Trophoblast cell (in vitro differentiated cells and primary cell): ENCODE measurements around the gene TTC24.
A peak's percentile ranks its signal among the peaks of the same experiment; 100 is the strongest.

Source experiments
- DNase-seq, 2 donors: peaks; one replicate each; pipeline ENCODE4 v3.0.0-alpha.2; 2016
- H2AFZ ChIP-seq: 2 replicates; pipeline ENCODE4 v1.6.1; 2013; ENCODE audit warnings: low read length, moderate library complexity, mild to moderate bottlenecking; ENCODE audit not compliant: insufficient read depth, poor library complexity
- H2AK5ac ChIP-seq: 2 replicates; pipeline ENCODE4 v1.6.1; 2013; ENCODE audit warnings: mild to moderate bottlenecking, low read length
- H2BK120ac ChIP-seq: 2 replicates; pipeline ENCODE4 v1.6.1; 2013; ENCODE audit warnings: low read length, mild to moderate bottlenecking, moderate library complexity; ENCODE audit not compliant: insufficient read depth, poor library complexity
- H2BK12ac ChIP-seq: 2 replicates; pipeline ENCODE4 v1.6.1; 2013; ENCODE audit warnings: mild to moderate bottlenecking, low read length, moderate library complexity
- H2BK5ac ChIP-seq: 2 replicates; pipeline ENCODE4 v1.6.1; 2013; ENCODE audit warnings: low read length, low read depth, moderate library complexity, mild to moderate bottlenecking; ENCODE audit not compliant: poor library complexity
- H3K14ac ChIP-seq: 2 replicates; pipeline ENCODE4 v1.6.1; 2013; ENCODE audit warnings: mild to moderate bottlenecking, low read length
- H3K18ac ChIP-seq: 2 replicates; pipeline ENCODE4 v1.6.1; 2013; ENCODE audit warnings: mild to moderate bottlenecking, low read length
- H3K23ac ChIP-seq: 2 replicates; pipeline ENCODE4 v1.6.1; 2013; ENCODE audit warnings: low read length
- H3K27ac ChIP-seq: 2 replicates; pipeline ENCODE4 v1.5.1; 2013; ENCODE audit warnings: low read depth, mild to moderate bottlenecking, inconsistent platforms, low read length, moderate library complexity
- H3K27me3 ChIP-seq: 2 replicates; pipeline ENCODE4 v1.6.1; 2013; ENCODE audit warnings: inconsistent platforms, mild to moderate bottlenecking, low read length, moderate library complexity; ENCODE audit not compliant: insufficient read depth
- H3K36me3 ChIP-seq, 2 experiments: 1 replicate in 1 of 2; 2 replicates in 1 of 2; pipeline ENCODE4 v1.6.1; 2013; ENCODE audit warnings: low read length in 2 of 2, mild to moderate bottlenecking in 2 of 2, moderate library complexity in 1 of 2; ENCODE audit not compliant: insufficient read depth in 2 of 2, control insufficient read depth in 1 of 2
- H3K4ac ChIP-seq: 2 replicates; pipeline ENCODE4 v1.6.1; 2013; ENCODE audit warnings: low read depth, mild to moderate bottlenecking, low read length, moderate library complexity
- H3K4me1 ChIP-seq, 2 experiments: 1 replicate in 1 of 2; 2 replicates in 1 of 2; pipeline ENCODE4 v1.6.1; 2013; ENCODE audit warnings: low read length in 2 of 2, mild to moderate bottlenecking in 2 of 2, moderate library complexity in 1 of 2; ENCODE audit not compliant: insufficient read depth in 2 of 2, control insufficient read depth in 1 of 2
- H3K4me2 ChIP-seq: 2 replicates; pipeline ENCODE4 v1.6.1; 2013; ENCODE audit warnings: inconsistent platforms, mild to moderate bottlenecking, low read length, moderate library complexity
- H3K4me3 ChIP-seq: 2 replicates; pipeline ENCODE4 v1.5.1; 2013; ENCODE audit warnings: mild to moderate bottlenecking, low read depth, low read length, inconsistent platforms
- H3K79me1 ChIP-seq: one replicate; pipeline ENCODE4 v1.6.1; 2013; ENCODE audit warnings: low read length
- H3K79me2 ChIP-seq: 2 replicates; pipeline ENCODE4 v1.6.1; 2013; ENCODE audit warnings: low read length, mild to moderate bottlenecking; ENCODE audit not compliant: control insufficient read depth, insufficient read depth, poor library complexity
- H3K9ac ChIP-seq: 2 replicates; pipeline ENCODE4 v1.6.1; 2013; ENCODE audit warnings: mild to moderate bottlenecking, low read length
- H3K9me3 ChIP-seq: 2 replicates; pipeline ENCODE4 v1.6.1; 2013; ENCODE audit warnings: low read depth, mild to moderate bottlenecking, control low read depth, inconsistent platforms, low read length; ENCODE audit not compliant: insufficient read depth
- H4K12ac ChIP-seq: 2 replicates; pipeline ENCODE4 v1.6.1; 2013; ENCODE audit warnings: low read depth, mild to moderate bottlenecking, low read length, moderate library complexity
- H4K8ac ChIP-seq: 2 replicates; pipeline ENCODE4 v1.6.1; 2013; ENCODE audit warnings: low read depth, mild to moderate bottlenecking, low read length, moderate library complexity
- H4K91ac ChIP-seq: one replicate; pipeline ENCODE4 v1.6.1; 2013; ENCODE audit warnings: low read depth, mild to moderate bottlenecking, low read length, moderate library complexity
- WGBS: extraction: QIAGEN DNeasy Blood & Tissue Kit; methylation state at CpG from one replicate; pipeline ENCODE4 v1.1.7; 2013; ENCODE audit warnings: missing lambda C conversion rate; ENCODE audit not compliant: insufficient read length, insufficient coverage; ENCODE audit errors: extremely low coverage; 5-methylcytosine and 5-hydroxymethylcytosine counted together

Gene TTC24

DNA sequence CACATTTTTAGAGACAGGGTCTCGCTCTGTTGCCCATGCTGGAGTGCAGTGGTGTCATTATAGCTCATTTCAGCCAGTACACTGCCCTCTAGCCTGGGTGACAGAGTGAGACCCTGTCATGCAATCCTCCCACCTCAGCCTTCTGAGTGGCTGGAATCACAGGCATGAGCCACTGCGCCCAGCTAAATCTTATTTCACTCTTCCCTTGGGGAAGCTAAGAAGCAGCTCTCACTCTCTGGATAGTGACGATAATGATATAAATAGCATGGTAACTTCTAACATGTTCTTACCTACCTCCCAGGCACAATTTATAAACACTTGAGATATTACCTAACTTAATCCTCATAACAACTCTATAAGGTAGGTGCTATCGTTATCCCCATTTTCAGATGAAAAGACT is 32.1 kb upstream of the TTC24 start:
- Histone ChIP-seq H3K27ac (no peak overlapping the region), H3K4me1 (peaks cover 23 to 28% of the 10 kb centered on the region in 2 experiments), H3K36me3 (peaks cover 28 to 48% of the 10 kb centered on the region in 2 experiments), H3K23ac (no peak overlapping the region), H2BK12ac (no peak overlapping the region), H2AK5ac (no peak overlapping the region), H4K8ac (no peak overlapping the region), H4K12ac (no peak overlapping the region), H3K9ac (no peak overlapping the region), H4K91ac (no peak overlapping the region), H2BK120ac (no peak overlapping the region), H3K4ac (no peak overlapping the region), H2AFZ (no peak overlapping the region), H3K79me2 (no peaks in the 10 kb centered on the region), H3K27me3 (no peaks in the 10 kb centered on the region), H3K18ac (no peak overlapping the region), H3K9me3 (no peaks in the 10 kb centered on the region), H3K14ac (no peak overlapping the region), H3K79me1 (peaks cover 6% of the 10 kb centered on the region), H3K4me2 (no peak overlapping the region), H2BK5ac (no peak overlapping the region), H3K4me3 (no peak overlapping the region)
- no CpG with 5 or more reads among the region's 4 CpGs for WGBS
- DNase-seq: no peak

DNA sequence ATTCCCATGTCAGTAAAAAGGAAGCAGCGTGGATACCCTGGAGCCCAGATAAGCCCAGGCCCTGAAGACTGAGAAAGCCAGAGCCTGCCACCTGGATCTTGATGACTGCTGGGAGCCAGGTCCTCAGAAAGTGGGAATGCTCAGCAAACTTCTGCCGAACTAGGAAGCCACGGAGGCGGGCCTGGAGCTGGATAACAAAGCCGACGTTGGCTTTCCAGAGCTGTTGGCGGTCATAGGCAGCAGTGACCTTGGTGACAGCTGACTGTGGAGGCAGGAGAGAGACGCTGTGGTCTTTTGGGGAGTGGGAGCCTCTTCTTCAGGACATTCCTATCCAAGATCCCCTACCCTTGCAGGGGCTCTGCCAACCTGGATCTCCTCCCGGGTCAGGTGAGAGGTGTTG is 31.5 kb upstream of the TTC24 start:
- Histone ChIP-seq H3K4me3 (no peak overlapping the region), H3K23ac (no peak overlapping the region), H3K79me2 (no peaks in the 10 kb centered on the region), H3K27me3 (no peaks in the 10 kb centered on the region), H3K4me2 (no peak overlapping the region), H3K4ac (no peak overlapping the region), H3K9ac (no peak overlapping the region), H3K18ac (no peak overlapping the region), H2AK5ac (no peak overlapping the region), H3K36me3 (peaks cover 28 to 48% of the 10 kb centered on the region in 2 experiments), H4K8ac (no peak overlapping the region), H4K12ac (no peak overlapping the region), H3K27ac (no peak overlapping the region), H3K14ac (no peak overlapping the region), H4K91ac (no peak overlapping the region), H2BK5ac (no peak overlapping the region), H2BK120ac (no peak overlapping the region), H2AFZ (no peak overlapping the region), H3K79me1 (peaks cover 3% of the 10 kb centered on the region), H3K4me1 (peaks cover 23 to 25% of the 10 kb centered on the region in 2 experiments), H3K9me3 (no peaks in the 10 kb centered on the region), H2BK12ac (no peak overlapping the region)
- no CpG with 5 or more reads among the region's 9 CpGs for WGBS
- no peak for DNase-seq

DNA sequence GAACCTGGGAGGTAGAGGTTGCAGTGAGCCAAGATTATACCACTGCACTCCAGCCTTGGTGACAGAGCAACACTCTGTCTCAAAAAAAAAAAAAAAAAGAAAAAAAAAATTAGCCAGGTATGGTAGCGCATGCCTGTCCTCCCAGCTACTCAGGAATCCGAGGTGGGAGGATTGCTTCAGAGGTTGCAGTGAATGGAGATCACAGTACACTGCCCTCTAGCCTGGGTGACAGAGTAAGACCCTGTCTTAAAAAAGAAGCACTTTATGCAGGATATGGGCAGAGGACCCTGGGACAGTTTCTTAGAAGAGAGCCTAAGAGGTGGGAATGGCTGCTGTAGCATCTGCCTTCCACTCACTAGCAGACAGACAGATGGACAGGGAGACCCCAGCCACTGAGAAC is 30.1 kb upstream of the TTC24 start:
- no peak overlapping the region for H3K18ac ChIP-seq
- H3K23ac ChIP-seq: no peak overlapping the region
- H2AFZ ChIP-seq: no peak overlapping the region
- no peak overlapping the region for H2AK5ac ChIP-seq
- H2BK120ac ChIP-seq: no peak overlapping the region
- peaks cover 28 to 50% of the 10 kb centered on the region in 2 experiments for H3K36me3 ChIP-seq
- H3K27ac ChIP-seq: no peak overlapping the region
- H3K4ac ChIP-seq: no peak overlapping the region
- no peak overlapping the region for H4K8ac ChIP-seq
- WGBS: no CpG with 5 or more reads among the region's 2 CpGs
- H3K79me2 ChIP-seq: no peaks in the 10 kb centered on the region
- H3K79me1 ChIP-seq: no peaks in the 10 kb centered on the region
- peaks cover 9 to 11% of the 10 kb centered on the region in 2 experiments for H3K4me1 ChIP-seq
- no peak overlapping the region for H3K4me2 ChIP-seq
- H3K27me3 ChIP-seq: no peaks in the 10 kb centered on the region
- DNase-seq: peak; percentile 70 to 83
- no peak overlapping the region for H3K4me3 ChIP-seq
- no peak overlapping the region for H4K12ac ChIP-seq
- H3K9ac ChIP-seq: no peak overlapping the region
- no peak overlapping the region for H2BK5ac ChIP-seq
- no peak overlapping the region for H4K91ac ChIP-seq
- H3K9me3 ChIP-seq: no peaks in the 10 kb centered on the region
- H2BK12ac ChIP-seq: no peak overlapping the region
- H3K14ac ChIP-seq: no peak overlapping the region

DNA sequence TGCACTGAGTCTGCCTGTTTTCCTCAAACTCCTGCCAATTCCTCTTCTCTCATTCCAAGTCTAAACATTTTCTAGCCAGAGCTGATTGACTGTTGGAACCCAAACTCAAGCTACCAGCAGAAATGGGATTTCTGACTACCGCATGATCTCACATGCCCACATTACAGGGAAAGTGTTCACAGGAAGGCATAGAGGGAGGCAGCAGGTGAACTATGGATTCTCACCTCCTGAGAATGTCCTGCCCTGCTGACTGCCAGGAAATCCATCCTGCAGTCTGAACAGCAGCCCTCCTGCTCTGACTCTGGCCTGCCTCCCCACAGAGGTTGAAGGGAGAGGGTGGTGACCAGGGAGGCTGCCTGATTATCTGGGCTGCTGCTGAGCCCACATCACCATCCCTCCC is 29.7 kb upstream of the TTC24 start:
- H2AFZ ChIP-seq: no peak overlapping the region
- no peak overlapping the region for H2BK12ac ChIP-seq
- no peak overlapping the region for H4K12ac ChIP-seq
- H3K27ac ChIP-seq: no peak overlapping the region
- no peak overlapping the region for H3K23ac ChIP-seq
- no CpG with 5 or more reads among the region's 1 CpG for WGBS
- H2BK120ac ChIP-seq: no peak overlapping the region
- no peak overlapping the region for H3K9ac ChIP-seq
- H3K4me3 ChIP-seq: no peak overlapping the region
- no peak overlapping the region for H3K4ac ChIP-seq
- H4K91ac ChIP-seq: no peak overlapping the region
- H3K79me2 ChIP-seq: no peaks in the 10 kb centered on the region
- no peak overlapping the region for H3K14ac ChIP-seq
- no peaks in the 10 kb centered on the region for H3K9me3 ChIP-seq
- peak; percentile 90 to 91 for DNase-seq
- H2BK5ac ChIP-seq: no peak overlapping the region
- peaks cover 7 to 8% of the 10 kb centered on the region in 2 experiments for H3K4me1 ChIP-seq
- H3K4me2 ChIP-seq: no peak overlapping the region
- no peaks in the 10 kb centered on the region for H3K79me1 ChIP-seq
- peaks cover 32 to 52% of the 10 kb centered on the region in 2 experiments for H3K36me3 ChIP-seq
- H3K27me3 ChIP-seq: no peaks in the 10 kb centered on the region
- H2AK5ac ChIP-seq: no peak overlapping the region
- H3K18ac ChIP-seq: no peak overlapping the region
- H4K8ac ChIP-seq: no peak overlapping the region
